ENCODE data around the gene KRAS. TPM values are rescaled to one million over a fixed set of nuclear protein-coding genes. Genes with fewer than 3 reads are reported as not detected.

Gene KRAS
- total RNA-seq, 1 experiment from 2014 or later: 47.5 TPM

DNA sequence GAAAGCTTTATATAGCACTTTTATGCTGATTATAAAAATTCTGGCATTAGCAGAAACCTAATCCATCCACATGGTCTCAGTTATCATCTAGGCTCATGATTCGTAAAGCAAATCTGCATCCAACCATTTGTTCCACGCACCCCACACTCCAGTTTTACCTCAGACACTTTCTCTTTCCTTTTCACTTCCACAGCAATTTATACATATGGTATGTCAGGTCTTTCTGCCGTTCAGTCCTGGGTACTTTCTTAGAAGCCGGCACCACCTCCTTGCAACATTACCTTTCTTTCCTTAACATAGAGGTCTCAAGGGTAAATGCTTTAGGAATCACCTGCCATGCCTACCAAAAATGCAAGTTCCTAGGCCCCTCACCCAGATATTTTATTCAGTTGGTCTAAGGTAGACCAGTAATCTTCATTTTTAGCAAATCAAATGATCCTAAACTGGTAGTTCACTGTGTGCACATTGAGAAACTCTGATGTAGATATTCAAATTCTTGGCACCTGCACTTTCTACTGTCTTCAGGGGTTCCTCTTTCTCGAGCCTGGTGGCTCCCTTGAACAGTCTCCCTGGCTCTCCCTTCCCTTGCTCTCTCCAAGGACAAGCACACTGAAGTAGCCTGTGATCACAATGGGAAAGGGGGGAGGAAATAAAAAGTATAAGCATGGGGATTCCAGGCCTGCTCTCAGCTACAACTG is 2.8 kb upstream of the KRAS start:
- H4K5ac ChIP-seq (ENCODE audit: insufficient read length, low read depth, low read length): no peak overlapping the region
- H3K27me3 Mint-ChIP-seq (ENCODE audit: low read depth): peaks cover 22% of the 10 kb centered on the region
- no peak overlapping the region; a peak in 1 of 5 replicates for H3K4me3 Mint-ChIP-seq
- H3K4me1 ChIP-seq (ENCODE audit: insufficient read depth, low read length): peaks cover 13% of the 10 kb centered on the region
- H3K56ac ChIP-seq (ENCODE audit: insufficient read length, low read depth, low read length): no peak overlapping the region
- H2BK20ac ChIP-seq (ENCODE audit: low read depth, low read length, poor library complexity, severe bottlenecking): no peak overlapping the region
- H3K14ac ChIP-seq (ENCODE audit: insufficient read depth, low read length): no peak overlapping the region
- no peak for DNase-seq
- H3K18ac ChIP-seq (ENCODE audit: insufficient read length, low read depth, low read length): no peak overlapping the region
- H2AFZ ChIP-seq (ENCODE audit: low read length): no peak overlapping the region
- H3K36me3 Mint-ChIP-seq (ENCODE audit: insufficient read depth in 1 of 3, low read depth in 3 of 3): peaks cover 0 to under 1% (median under 1%) of the 10 kb centered on the region in 3 experiments; a peak in 1 of 7 replicates
- H3K9ac ChIP-seq (ENCODE audit: extremely low read depth, insufficient read length, low read length): no peak overlapping the region
- peaks cover 4% of the 10 kb centered on the region for H3K23me2 ChIP-seq (ENCODE audit: insufficient read length, low read depth, low read length, poor library complexity, severe bottlenecking)
- no peak overlapping the region for H4K91ac ChIP-seq (ENCODE audit: insufficient read length, low read depth, low read length)
- no peaks in the 10 kb centered on the region for H3K79me1 ChIP-seq (ENCODE audit: insufficient read depth, low read depth, low read length, poor library complexity, severe bottlenecking)
- H3T11ph ChIP-seq (ENCODE audit: low read length): no peak overlapping the region
- no peaks in the 10 kb centered on the region for H3K9me3 ChIP-seq (ENCODE audit: control insufficient read depth, low read depth, low read length)
- no peak overlapping the region for H3K4ac ChIP-seq (ENCODE audit: low read depth, low read length)
- no peak overlapping the region for H2BK15ac ChIP-seq (ENCODE audit: low read depth, low read length)
- no peak overlapping the region for H3K27ac ChIP-seq (ENCODE audit: insufficient read length, low read depth, low read length)
- H3K27me3 ChIP-seq (ENCODE audit: insufficient read depth, low read length): no peaks in the 10 kb centered on the region
- H2BK5ac ChIP-seq (ENCODE audit: insufficient read length, low read length): no peak overlapping the region
- no peak for TF ChIP-seq CTCF (conservative IDR thresholded peaks at IDR 0.05)
- H3K4me1 Mint-ChIP-seq: peaks cover 40 to 46% of the 10 kb centered on the region in 2 experiments
- H3K23ac ChIP-seq (ENCODE audit: insufficient read length, low read depth, low read length): no peak overlapping the region
- no peak overlapping the region for H3K27ac Mint-ChIP-seq
- no peak overlapping the region for H2BK120ac ChIP-seq (ENCODE audit: low read depth, low read length, poor library complexity, severe bottlenecking)
- no peak overlapping the region for H2AK5ac ChIP-seq (ENCODE audit: insufficient read length, low read length)
- no peaks in the 10 kb centered on the region for H3K9me3 Mint-ChIP-seq
- H3K4me2 ChIP-seq (ENCODE audit: insufficient read depth, insufficient read length, low read length): no peak overlapping the region
- H4K20me1 ChIP-seq (ENCODE audit: control insufficient read depth, insufficient read depth, insufficient read length): no peaks in the 10 kb centered on the region
- peaks cover 4% of the 10 kb centered on the region; the same call in 1 of the 2 replicates for H3K79me2 ChIP-seq (ENCODE audit: insufficient read depth, low read length)
- H2BK12ac ChIP-seq (ENCODE audit: insufficient read length, low read depth, low read length): no peak overlapping the region
- WGBS (ENCODE audit: extremely low coverage, insufficient read length, low lambda C conversion rate): no CpG with 5 or more reads among the region's 5 CpGs
- no peak overlapping the region for H4K8ac ChIP-seq (replicated peaks; ENCODE audit: insufficient read length, low read depth, low read length)
